Fibroblast of pulmonary artery (primary cell): ENCODE data around the gene LMNA.

Experiments
- DNase-seq: peaks from one replicate; pipeline ENCODE4 v3.0.0-alpha.2; 2010; ENCODE audit warnings: low read depth
- H3K4me3 ChIP-seq: replicated peaks from 2 replicates; pipeline ENCODE4 v1.5.1; 2011; ENCODE audit warnings: low read depth, mild to moderate bottlenecking, control low read depth, low read length, moderate library complexity
- TF ChIP-seq, protein P1 (sequence below): IDR thresholded peaks from 2 replicates; pipeline ENCODE4 v1.5.1; 2011; ENCODE audit warnings: mild to moderate bottlenecking, control low read depth, low read length, inconsistent platforms; ENCODE audit errors: missing control alignments

LMNA gene

DNA sequence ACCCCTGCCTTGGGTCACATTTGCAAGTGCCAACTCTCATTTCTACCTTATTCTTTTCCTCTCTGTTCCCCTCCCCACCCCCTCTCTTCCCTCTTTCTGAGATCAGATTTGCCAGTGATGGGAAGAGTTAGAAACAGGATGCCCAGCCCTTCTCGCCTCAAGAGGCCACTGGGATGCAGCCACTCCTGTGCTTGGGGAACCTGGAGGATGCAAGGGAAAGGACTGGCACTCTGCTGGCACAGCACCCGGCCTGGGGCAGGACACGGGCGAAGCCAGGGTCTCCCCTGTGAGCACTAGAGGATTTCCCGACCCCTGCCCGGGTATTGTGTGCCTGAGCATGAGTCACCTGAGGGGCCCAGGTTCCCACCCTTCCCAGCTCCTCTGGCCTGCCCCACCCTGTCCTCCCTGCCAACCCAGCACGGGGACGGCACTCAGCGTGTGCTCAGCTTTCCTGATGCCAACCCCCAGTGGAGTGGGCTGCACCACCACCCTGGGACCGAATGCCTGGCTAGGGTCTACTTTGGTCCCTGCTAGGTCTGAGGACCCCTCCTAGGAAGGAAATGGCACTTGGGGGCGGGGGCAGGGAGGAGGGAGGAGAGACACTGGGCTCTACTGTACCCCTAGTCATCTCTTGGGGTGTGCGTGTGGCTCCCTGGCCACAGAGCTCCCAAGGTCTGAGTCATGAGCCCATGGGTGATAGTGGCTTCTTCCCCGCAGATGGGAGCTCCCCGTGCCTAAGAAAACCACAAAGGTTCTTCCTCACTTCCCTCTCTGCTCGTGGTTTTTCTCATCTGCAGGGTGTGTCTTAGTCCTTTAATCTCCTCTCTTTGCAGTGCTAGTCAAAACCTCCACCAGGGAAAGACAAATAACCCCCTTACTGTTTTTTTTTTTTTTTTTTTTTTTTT, 12.4 kb downstream of the LMNA start:
- DNase-seq = peak; percentile 75
- peak overlapping the region; percentile 31 for H3K4me3 ChIP-seq
- TF ChIP-seq, protein P1, sequence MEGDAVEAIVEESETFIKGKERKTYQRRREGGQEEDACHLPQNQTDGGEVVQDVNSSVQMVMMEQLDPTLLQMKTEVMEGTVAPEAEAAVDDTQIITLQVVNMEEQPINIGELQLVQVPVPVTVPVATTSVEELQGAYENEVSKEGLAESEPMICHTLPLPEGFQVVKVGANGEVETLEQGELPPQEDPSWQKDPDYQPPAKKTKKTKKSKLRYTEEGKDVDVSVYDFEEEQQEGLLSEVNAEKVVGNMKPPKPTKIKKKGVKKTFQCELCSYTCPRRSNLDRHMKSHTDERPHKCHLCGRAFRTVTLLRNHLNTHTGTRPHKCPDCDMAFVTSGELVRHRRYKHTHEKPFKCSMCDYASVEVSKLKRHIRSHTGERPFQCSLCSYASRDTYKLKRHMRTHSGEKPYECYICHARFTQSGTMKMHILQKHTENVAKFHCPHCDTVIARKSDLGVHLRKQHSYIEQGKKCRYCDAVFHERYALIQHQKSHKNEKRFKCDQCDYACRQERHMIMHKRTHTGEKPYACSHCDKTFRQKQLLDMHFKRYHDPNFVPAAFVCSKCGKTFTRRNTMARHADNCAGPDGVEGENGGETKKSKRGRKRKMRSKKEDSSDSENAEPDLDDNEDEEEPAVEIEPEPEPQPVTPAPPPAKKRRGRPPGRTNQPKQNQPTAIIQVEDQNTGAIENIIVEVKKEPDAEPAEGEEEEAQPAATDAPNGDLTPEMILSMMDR = no peak

DNA sequence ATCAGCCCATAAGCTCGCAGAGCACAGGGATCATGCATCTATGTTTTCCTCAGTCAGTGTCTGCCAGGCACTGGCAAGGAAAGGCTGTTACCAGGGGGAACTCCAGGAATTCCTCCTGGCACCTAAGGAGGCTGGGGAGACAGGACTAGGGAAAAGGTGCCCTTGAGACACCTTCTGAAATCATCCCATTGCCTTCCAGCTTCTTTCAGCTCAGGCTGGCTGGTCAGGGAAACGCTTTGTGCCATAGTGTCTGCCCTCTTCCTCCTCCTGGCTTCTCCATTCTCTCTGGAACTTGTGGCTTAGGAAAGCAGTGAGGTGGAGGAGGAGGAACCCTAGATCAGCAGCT, 13.8 kb downstream of the LMNA start:
- TF ChIP-seq, protein P1 = no peak
- DNase-seq = no peak
- H3K4me3 ChIP-seq = peak overlapping the region; percentile 27

DNA sequence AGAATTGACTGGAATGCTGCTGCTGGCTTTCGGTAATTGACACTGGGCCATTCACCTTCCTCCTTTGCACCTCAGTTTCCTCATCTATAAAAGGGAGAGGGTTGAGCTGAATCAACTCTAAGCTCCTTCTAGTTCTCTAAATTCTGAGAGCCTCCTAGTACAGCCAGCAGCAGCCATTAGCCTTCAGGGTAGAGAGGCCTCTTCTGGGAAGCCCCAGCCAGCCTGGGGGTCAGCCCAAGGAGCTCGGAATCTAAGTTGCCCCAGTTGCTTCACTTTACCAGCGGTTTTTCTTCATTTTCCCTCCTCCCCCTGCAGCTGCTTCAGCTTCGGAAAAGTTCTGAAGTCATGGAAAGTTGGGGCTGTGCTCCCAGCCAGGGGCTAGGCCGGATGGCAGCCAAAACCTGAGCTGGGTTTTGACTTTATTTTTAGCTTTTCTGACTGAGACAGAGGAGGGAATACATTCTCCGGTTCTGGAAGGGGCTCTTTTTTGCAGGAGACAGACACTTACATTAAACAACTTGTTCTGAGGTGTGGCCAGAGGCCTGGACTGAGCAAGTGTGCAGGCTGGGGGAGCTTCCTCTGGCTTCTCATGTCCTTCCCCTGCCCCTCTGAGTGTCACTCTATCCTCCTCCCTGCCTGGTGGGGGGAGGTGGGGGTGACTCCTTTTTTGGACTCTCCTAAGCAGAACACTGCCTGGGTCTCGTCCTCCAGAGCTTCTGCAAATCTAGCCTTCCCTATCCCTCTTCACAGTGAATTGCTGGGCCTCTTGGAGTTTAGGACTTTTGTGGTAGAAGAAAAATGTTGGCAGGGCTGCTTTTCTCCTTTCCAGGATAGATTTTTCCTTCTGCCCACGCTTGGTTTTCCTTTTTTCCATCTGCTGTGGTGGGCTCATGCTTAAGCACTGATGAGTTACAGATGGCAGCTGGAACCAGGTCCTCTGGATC, 14.4 kb downstream of the LMNA start:
- DNase-seq = peak; percentile 84
- peak overlapping the region; percentile 27 for H3K4me3 ChIP-seq
- TF ChIP-seq, protein P1 = no peak

DNA sequence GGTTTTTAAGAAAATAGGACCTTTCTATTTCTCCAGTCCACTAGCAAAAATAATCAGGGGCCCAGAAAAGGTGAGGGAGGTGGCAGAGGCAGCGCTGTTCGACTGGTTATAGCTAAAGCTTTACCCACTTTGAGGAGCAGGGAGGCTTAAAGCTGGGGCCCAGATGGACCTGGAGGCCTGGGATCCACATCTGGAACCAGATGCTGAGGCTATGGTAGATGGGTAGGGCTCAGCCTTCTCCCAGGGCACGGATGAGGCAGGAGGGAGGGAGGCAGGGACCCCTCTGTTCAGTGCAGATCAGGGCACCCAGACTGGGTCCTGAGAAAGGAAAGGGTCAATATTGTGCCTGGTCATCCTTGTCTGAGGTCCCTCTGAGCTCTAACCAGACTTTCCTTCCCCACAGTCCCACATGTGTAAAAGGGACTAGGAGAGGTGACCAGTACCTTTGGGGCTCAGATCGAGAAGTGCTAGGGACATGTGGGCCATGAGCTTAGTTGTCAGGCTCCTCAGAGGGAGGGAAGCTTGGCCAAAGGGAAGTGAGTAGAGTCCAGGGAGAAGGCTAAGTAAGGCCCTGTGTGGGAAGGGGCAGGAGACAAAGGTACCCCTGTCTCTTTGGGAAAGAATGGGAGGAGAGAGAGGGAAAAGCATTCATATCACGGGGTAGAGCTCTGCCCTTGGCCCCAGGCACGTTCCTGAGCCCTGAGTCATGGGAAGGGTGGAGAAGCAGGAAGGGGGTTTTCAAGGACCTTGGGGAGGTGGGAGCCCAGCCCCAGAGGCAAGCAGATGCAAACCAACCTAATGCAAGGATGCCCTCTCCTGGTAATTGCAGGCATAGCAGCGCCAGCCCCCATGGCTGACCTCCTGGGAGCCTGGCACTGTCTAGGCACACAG, 15.4 kb downstream of the LMNA start:
- peak overlapping the region; percentile 9 for H3K4me3 ChIP-seq
- TF ChIP-seq, protein P1 = peak; percentile 95
- peak; percentile 97 for DNase-seq

DNA sequence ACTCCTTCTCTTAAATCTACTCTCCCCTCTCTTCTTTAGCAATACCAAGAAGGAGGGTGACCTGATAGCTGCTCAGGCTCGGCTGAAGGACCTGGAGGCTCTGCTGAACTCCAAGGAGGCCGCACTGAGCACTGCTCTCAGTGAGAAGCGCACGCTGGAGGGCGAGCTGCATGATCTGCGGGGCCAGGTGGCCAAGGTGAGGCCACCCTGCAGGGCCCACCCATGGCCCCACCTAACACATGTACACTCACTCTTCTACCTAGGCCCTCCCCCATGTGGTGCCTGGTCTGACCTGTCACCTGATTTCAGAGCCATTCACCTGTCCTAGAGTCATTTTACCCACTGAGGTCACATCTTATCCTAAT, 16.0 kb downstream of the LMNA start:
- DNase-seq = no peak
- no peak overlapping the region for H3K4me3 ChIP-seq

More for the DNA sequence above, 16.0 kb downstream of the LMNA start:
- TF ChIP-seq, protein P1 = no peak
